Suprapubic skin (tissue), 4 donors: Measurements from ENCODE around the gene NUP210L.

Experiments
- EP300 ChIP-seq: sonication (generic); formaldehyde crosslinking; IDR thresholded peaks from one replicate; pipeline ENCODE4 v1.6.1; 2017; ENCODE audit warnings: antibody characterized with exemption
- POLR2A ChIP-seq, 2 donors: fragments of 450-650 bp; IDR thresholded peaks; one replicate each; pipeline ENCODE4 v1.6.1; 2017; ENCODE audit warnings: antibody characterized with exemption in 2 of 2, mild to moderate bottlenecking in 2 of 2, moderate library complexity in 2 of 2
- POLR2AphosphoS5 ChIP-seq, 3 donors: sonication (generic); formaldehyde crosslinking; IDR thresholded peaks; one replicate each; pipeline ENCODE4 v1.6.1; 2017; ENCODE audit warnings: antibody characterized with exemption in 3 of 3
- TF ChIP-seq, protein P1 (sequence below), 2 donors: fragments of 200-600 bp in 1 of 2; fragments of 450-650 bp in 1 of 2; sonication (generic) in 1 of 2; IDR thresholded peaks; one replicate each; pipeline ENCODE4 v1.5.1; 2016 to 2019; ENCODE audit warnings: antibody characterized with exemption in 2 of 2, mild to moderate bottlenecking in 1 of 2, moderate library complexity in 1 of 2

GRCh38 chr1:153945795-153946621, 208.9 kb downstream of the NUP210L start:
- TF ChIP-seq, protein P1, sequence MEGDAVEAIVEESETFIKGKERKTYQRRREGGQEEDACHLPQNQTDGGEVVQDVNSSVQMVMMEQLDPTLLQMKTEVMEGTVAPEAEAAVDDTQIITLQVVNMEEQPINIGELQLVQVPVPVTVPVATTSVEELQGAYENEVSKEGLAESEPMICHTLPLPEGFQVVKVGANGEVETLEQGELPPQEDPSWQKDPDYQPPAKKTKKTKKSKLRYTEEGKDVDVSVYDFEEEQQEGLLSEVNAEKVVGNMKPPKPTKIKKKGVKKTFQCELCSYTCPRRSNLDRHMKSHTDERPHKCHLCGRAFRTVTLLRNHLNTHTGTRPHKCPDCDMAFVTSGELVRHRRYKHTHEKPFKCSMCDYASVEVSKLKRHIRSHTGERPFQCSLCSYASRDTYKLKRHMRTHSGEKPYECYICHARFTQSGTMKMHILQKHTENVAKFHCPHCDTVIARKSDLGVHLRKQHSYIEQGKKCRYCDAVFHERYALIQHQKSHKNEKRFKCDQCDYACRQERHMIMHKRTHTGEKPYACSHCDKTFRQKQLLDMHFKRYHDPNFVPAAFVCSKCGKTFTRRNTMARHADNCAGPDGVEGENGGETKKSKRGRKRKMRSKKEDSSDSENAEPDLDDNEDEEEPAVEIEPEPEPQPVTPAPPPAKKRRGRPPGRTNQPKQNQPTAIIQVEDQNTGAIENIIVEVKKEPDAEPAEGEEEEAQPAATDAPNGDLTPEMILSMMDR (IDR thresholded peaks at IDR 0.05) = no peak
- TF ChIP-seq POLR2A (IDR thresholded peaks at IDR 0.05) = peak in 1 of 2 donors; percentile 14
- no peak for TF ChIP-seq EP300
- TF ChIP-seq POLR2AphosphoS5 (IDR thresholded peaks at IDR 0.05) = peak in 2 of 3 donors; percentile 66 to 68
